K562 (cell line): ENCODE results near the gene PPP6R1. TPM values are rescaled to one million over a fixed set of nuclear protein-coding genes. Genes with fewer than 3 reads are reported as not detected.

Experiments used
- ATAC-seq: fragments of 200-7000 bp; cut with Tn5 transposase; 3 replicates; pipeline ENCODE4 v1.9.1; 2020; ENCODE audit warnings: moderate library complexity
- BruUV-seq: library from RNA; stranded (reverse); fragments of 400-500 nt; replicated peaks from 2 replicates; lab custom pipeline; 2021; lab: Mats Ljungman, UMichigan
- CTCF ChIA-PET: fragments of 300-600 bp; formaldehyde crosslinking; extraction: SDS; loops from one replicate; lab custom pipeline; 2021; ENCODE audit warnings: low intra/inter-chr PET ratio; lab: Yijun Ruan, JAX
- POLR2A ChIA-PET: fragments of 300-600, 350-650 bp; sonication (Branson Sonifier 250); formaldehyde crosslinking; extraction: SDS; loops from one replicate; lab custom pipeline; 2021; ENCODE audit warnings: antibody characterized with exemption, inconsistent platforms; lab: Yijun Ruan, JAX
- DNase-seq, 4 experiments: peaks; one replicate each; pipeline versions ENCODE4 v3.0.0 to v3.0.0-alpha.2; 2011 to 2018; ENCODE audit warnings: low spot score in 3 of 4, mixed read lengths in 3 of 4; ENCODE audit errors: extremely low read depth in 1 of 4
- FAIRE-seq: peaks from 2 replicates; lab custom pipeline; 2011; peaks lifted over from hg19 to GRCh38; lab: Jason Lieb, UNC
- H2AFZ ChIP-seq: 2 replicates; pipeline ENCODE4 v1.6.0; 2011; ENCODE audit warnings: low read depth, low read length, control low read depth, inconsistent platforms
- H3K27ac ChIP-seq: fragments of 200-600 bp; 3 replicates; pipeline ENCODE4 v1.8.0; 2011; ENCODE audit warnings: low read depth, mild to moderate bottlenecking, control low read depth, inconsistent platforms, low read length, moderate library complexity, mixed read lengths; ENCODE audit errors: extremely low read depth
- H3K27me3 ChIP-seq, 2 experiments: fragments of 300-600 bp in 1 of 2; 2 replicates in 1 of 2; 3 replicates in 1 of 2; pipeline versions ENCODE4 v1.6.0 to v1.8.0; 2011; ENCODE audit warnings: inconsistent platforms in 2 of 2, low read length in 2 of 2, mild to moderate bottlenecking in 1 of 2, mixed read lengths in 1 of 2, moderate library complexity in 1 of 2; ENCODE audit not compliant: control insufficient read depth in 2 of 2, insufficient read depth in 2 of 2
- H3K36me3 ChIP-seq: fragments of 300-600 bp; 3 replicates; pipeline ENCODE4 v1.8.0; 2011; ENCODE audit warnings: mild to moderate bottlenecking, low read length, inconsistent platforms; ENCODE audit not compliant: control insufficient read depth, insufficient read depth
- H3K4me1 ChIP-seq, 2 experiments: fragments of 200-600 bp in 1 of 2; replicated peaks in 1 of 2; 2 replicates in 1 of 2; 3 replicates in 1 of 2; pipeline versions ENCODE4 v1.5.1 to v1.8.0; 2011; ENCODE audit warnings: inconsistent platforms in 2 of 2, low read length in 2 of 2, mild to moderate bottlenecking in 1 of 2, mixed read lengths in 1 of 2, moderate library complexity in 1 of 2; ENCODE audit not compliant: control insufficient read depth in 2 of 2, insufficient read depth in 2 of 2
- H3K4me2 ChIP-seq: 2 replicates; pipeline ENCODE4 v1.6.1; 2011; ENCODE audit warnings: low read length, control low read depth, inconsistent platforms, mixed read lengths; ENCODE audit not compliant: insufficient read depth
- H3K4me3 ChIP-seq: fragments of 200-600 bp; sonication (generic), shearing (Covaris generic); 2 replicates; pipeline ENCODE4 v1.5.1; 2016; ENCODE audit warnings: control low read depth, inconsistent platforms
- H3K79me2 ChIP-seq: fragments of 200-600 bp; 3 replicates; pipeline ENCODE4 v1.8.0; 2011; ENCODE audit warnings: low read length, inconsistent platforms; ENCODE audit not compliant: control insufficient read depth, insufficient read depth
- H3K9ac ChIP-seq, 2 experiments: 2 replicates each; pipeline versions ENCODE4 v1.6.0 to v1.6.1; 2011; ENCODE audit warnings: low read depth in 2 of 2, low read length in 2 of 2, control low read depth in 1 of 2, inconsistent platforms in 1 of 2, mild to moderate bottlenecking in 1 of 2, mixed read lengths in 1 of 2; ENCODE audit not compliant: insufficient read depth in 1 of 2
- H3K9me1 ChIP-seq: one replicate; pipeline ENCODE4 v1.6.0; 2011; ENCODE audit warnings: inconsistent platforms, mild to moderate bottlenecking, low read length, moderate library complexity; ENCODE audit not compliant: control insufficient read depth, insufficient read depth
- H3K9me3 ChIP-seq: replicated peaks from 2 replicates; pipeline ENCODE4 v1.5.1; 2011; ENCODE audit warnings: low read depth, low read length, inconsistent platforms; ENCODE audit not compliant: control insufficient read depth, insufficient read depth
- H4K20me1 ChIP-seq: replicated peaks from 2 replicates; pipeline ENCODE4 v1.6.1; 2011; ENCODE audit warnings: low read length, inconsistent platforms, mixed read lengths; ENCODE audit not compliant: control insufficient read depth, insufficient read depth
- ATF1 ChIP-seq, 2 experiments: fragments of 450-650 bp in 1 of 2; IDR thresholded peaks; 2 replicates each; pipeline ENCODE4 v1.6.1; 2016; ENCODE audit warnings: missing compliant biosample characterization in 1 of 2, missing genetic modification characterization in 1 of 2
- CBFA2T3 ChIP-seq: fragments of 450-650 bp; IDR thresholded peaks from 2 replicates; pipeline ENCODE4 v1.6.1; 2017
- CHD2 ChIP-seq: IDR thresholded peaks from 2 replicates; pipeline ENCODE4 v1.6.1; 2011; ENCODE audit warnings: low read depth, low read length
- CXXC5 ChIP-seq: fragments of 250-450 bp; sonication (Bioruptor Pico); IDR thresholded peaks from 2 replicates; pipeline ENCODE4 v1.8.0; 2022; ENCODE audit warnings: inconsistent platforms, mild to moderate bottlenecking, moderate library complexity
- FOS ChIP-seq: IDR thresholded peaks from 3 replicates; pipeline ENCODE4 v1.6.1; 2011; ENCODE audit not compliant: insufficient read length; ENCODE audit errors: extremely low read depth
- GABPB1 ChIP-seq: sonication (generic); formaldehyde crosslinking; IDR thresholded peaks from 2 replicates; pipeline ENCODE4 v1.8.0; 2022; ENCODE audit warnings: mild to moderate bottlenecking, missing genetic modification reagents
- GMEB1 ChIP-seq: fragments of 250-450 bp; sonication (Bioruptor Pico); IDR thresholded peaks from 2 replicates; pipeline ENCODE4 v1.4.0; 2020; ENCODE audit warnings: mild to moderate bottlenecking
- JUND ChIP-seq, 2 experiments: IDR thresholded peaks; 2 replicates in 1 of 2; 3 replicates in 1 of 2; pipeline ENCODE4 v1.6.1; 2011; ENCODE audit warnings: borderline replicate concordance in 2 of 2, low read depth in 2 of 2, low read length in 2 of 2, improper control_type of control experiment in 1 of 2, missing biosample characterization in 1 of 2, missing genetic modification characterization in 1 of 2, missing genetic modification reagents in 1 of 2
- MBD2 ChIP-seq: sonication (generic); IDR thresholded peaks from 2 replicates; pipeline ENCODE4 v1.6.1; 2016; ENCODE audit warnings: low read depth, borderline replicate concordance
- NR2C1 ChIP-seq, 2 experiments: fragments of 450-650 bp; IDR thresholded peaks; 2 replicates each; pipeline ENCODE4 v1.6.1; 2017; ENCODE audit warnings: mild to moderate bottlenecking in 2 of 2, antibody characterized with exemption in 1 of 2, inconsistent platforms in 1 of 2, missing compliant biosample characterization in 1 of 2, missing genetic modification characterization in 1 of 2
- POLR2G ChIP-seq: fragments of 200-400 bp; formaldehyde crosslinking; IDR thresholded peaks from 2 replicates; pipeline ENCODE4 v1.6.1; 2017; ENCODE audit warnings: low read depth, mild to moderate bottlenecking, antibody characterized with exemption, low read length, moderate library complexity
- SIX5 ChIP-seq, 2 experiments: IDR thresholded peaks; 2 replicates each; pipeline ENCODE4 v1.6.1; 2011; ENCODE audit warnings: low read length in 2 of 2, borderline replicate concordance in 1 of 2, low read depth in 1 of 2, mild to moderate bottlenecking in 1 of 2, moderate library complexity in 1 of 2; ENCODE audit not compliant: insufficient read depth in 1 of 2
- SMAD1 ChIP-seq: fragments of 150-350 bp; IDR thresholded peaks from 2 replicates; pipeline ENCODE4 v1.6.1; 2014; ENCODE audit warnings: low read length, low read depth; ENCODE audit not compliant: partially characterized antibody
- SREBF1 ChIP-seq: fragments of 150-350 bp; IDR thresholded peaks from 2 replicates; pipeline ENCODE4 v1.6.1; 2014; ENCODE audit warnings: antibody characterized with exemption, low read depth, low read length, borderline replicate concordance
- TOE1 ChIP-seq, 2 experiments: fragments of 450-650 bp in 1 of 2; sonication (generic) in 1 of 2; formaldehyde crosslinking in 1 of 2; IDR thresholded peaks; 2 replicates each; pipeline versions ENCODE4 v1.7.1 to v1.8.0; 2016 to 2022; ENCODE audit warnings: borderline replicate concordance in 2 of 2, mild to moderate bottlenecking in 2 of 2, antibody characterized with exemption in 1 of 2, inconsistent platforms in 1 of 2, low read depth in 1 of 2, missing genetic modification reagents in 1 of 2, moderate library complexity in 1 of 2
- TSC22D4 ChIP-seq: fragments of 450-650 bp; IDR thresholded peaks from 2 replicates; pipeline ENCODE4 v1.6.1; 2016; ENCODE audit warnings: missing genetic modification characterization, missing biosample characterization, control low read depth
- VEZF1 ChIP-seq: fragments of 200-800 bp; sonication (Bioruptor generic); IDR thresholded peaks from 2 replicates; pipeline ENCODE4 v1.6.1; 2017; ENCODE audit warnings: missing genetic modification characterization, missing compliant biosample characterization
- ZFX ChIP-seq: sonication (generic); formaldehyde crosslinking; IDR thresholded peaks from 2 replicates; pipeline ENCODE4 v1.8.0; 2022; ENCODE audit warnings: mild to moderate bottlenecking, missing genetic modification reagents, moderate library complexity
- ZNF133 ChIP-seq: fragments of 250-450 bp; sonication (Bioruptor Pico); IDR thresholded peaks from 2 replicates; pipeline ENCODE4 v1.4.0; 2020; ENCODE audit warnings: mild to moderate bottlenecking
- WGBS: fragments of 100-300 bp; shearing (Covaris generic); methylation state at CpG from one replicate; pipeline ENCODE4 v1.1.6; 2016; ENCODE audit warnings: low coverage, mixed read lengths; ENCODE audit not compliant: insufficient coverage; ENCODE audit errors: missing lambda C conversion rate; 5-methylcytosine and 5-hydroxymethylcytosine counted together
- in situ Hi-C: fragments of 300-500 bp; cut with MboI; formaldehyde crosslinking; loops from 4 replicates; pipeline ENCODE4 v1.15.0; 2018; ENCODE audit warnings: inconsistent platforms, mixed read lengths
- intact Hi-C: fragments of 100-400 bp; cut with micrococcal nuclease; formaldehyde crosslinking; loops from 2 replicates; pipeline ENCODE4 v1.14.2; 2022
- polyA plus RNA-seq, 8 experiments: library from polyadenylated mRNA; depleted of rRNA in 4 of 8; stranded (reverse) in 5 of 8; unstranded in 3 of 8; fragments of >200 nt; fragmentation: Nextera tagmentation in 2 of 8; fragmentation: Illumina TruSeq in 1 of 8; extraction: Ambion mirVana in 2 of 8; extraction: Trizol in 1 of 8; gene quantifications; 2 replicates each; pipeline versions ENCODE4 v1.2.1 to v1.2.3, GENCODE V29; 2011 to 2014; ENCODE audit warnings: inconsistent platforms in 1 of 8, missing spikeins in 1 of 8
- total RNA-seq, 7 experiments: library from RNA; depleted of rRNA in 6 of 7; stranded (reverse); fragments of >200 nt in 6 of 7; fragmentation: Illumina TruSeq in 2 of 7; extraction: Trizol in 2 of 7; gene quantifications; 2 replicates each; pipeline versions ENCODE4 v1.2.1 to v1.2.3, GENCODE V29; 2011 to 2021; ENCODE audit warnings: low replicate concordance in 1 of 7

PPP6R1 gene
- total and polyA plus RNA-seq, 9 of the 15 experiments (the other 6 are each of a cell fraction or from before 2014, with no cell fraction given), result 0.48 to 135 (median 37.2) TPM

- BruUV-seq, result no TSS peak
- ChIA-PET POLR2A (interaction anchor here (0.5 kb wide), 1 partner anchor 199 kb away, joined by 4 read pairs; no protein-coding TSS in a partner anchor), CTCF (no interaction called here)
- no peak overlapping the region for H3K27ac ChIP-seq
- no peaks in the 10 kb centered on the region for H3K79me2 ChIP-seq
- no peak overlapping the region for H3K9ac ChIP-seq
- DNase-seq (peak; percentile 72 to 85 (median 79)), FAIRE-seq (peak; percentile 77), ATAC-seq (peak; percentile 83)
- H3K9me3 ChIP-seq, result no peaks in the 10 kb centered on the region; the same call in 1 of the 2 replicates
- WGBS, result 32% methylated on average over 9 of the region's 9 CpGs
- in situ Hi-C loops, result no loop called here
- no peak overlapping the region for H3K4me2 ChIP-seq
- no peak overlapping the region for H3K4me3 ChIP-seq
- peak overlapping the region; percentile 49; the same call in 1 of the 2 replicates for H2AFZ ChIP-seq
- H3K4me1 ChIP-seq, result peaks cover 9 to 49% of the 10 kb centered on the region in 2 experiments; a peak in 4 of 5 replicates
- no peaks in the 10 kb centered on the region for H3K9me1 ChIP-seq
- H4K20me1 ChIP-seq, result no peaks in the 10 kb centered on the region
- intact Hi-C loops, result no loop called here
- H3K36me3 ChIP-seq, result peaks cover 5% of the 10 kb centered on the region; the same call in 1 of the 3 replicates
- no peaks in the 10 kb centered on the region for H3K27me3 ChIP-seq
- TF ChIP-seq SIX5 (IDR thresholded peaks at IDR 0.05; ENCODE audit: borderline replicate concordance in 1 of 2, insufficient read depth in 1 of 2, low read depth in 1 of 2, low read length in 2 of 2), result peak; percentile 99
- TF ChIP-seq CBFA2T3, result no peak
- TF ChIP-seq CHD2, result 0 out of 2 replicates have a peak, but pooled peaks have one; percentile 31
- TF ChIP-seq SMAD1, result no peak
- TF ChIP-seq FOS, result no peak
- TF ChIP-seq VEZF1, result peak; percentile 51; the same call in 1 of the 2 replicates
- TF ChIP-seq MBD2, result peak; percentile 89
- TF ChIP-seq ZFX (CRISPR knock-in tag), result peak; percentile 42; the same call in 1 of the 2 replicates
- 0 out of 2 replicates have a peak, but pooled peaks have one; percentile 15 for TF ChIP-seq CXXC5 (CRISPR knock-in tag)
- peak; percentile 74; the same call in 1 of the 2 replicates for TF ChIP-seq GABPB1
- TF ChIP-seq NR2C1 (IDR thresholded peaks at IDR 0.05), result no peak
- TF ChIP-seq NR2C1 (tag; IDR thresholded peaks at IDR 0.05), result peak; percentile 64
- TF ChIP-seq TSC22D4, result no peak
- TF ChIP-seq POLR2G, result 0 out of 2 replicates have a peak, but pooled peaks have one; percentile 5
- no peak for TF ChIP-seq ZNF133
- TF ChIP-seq JUND (IDR thresholded peaks at IDR 0.05; ENCODE audit: borderline replicate concordance, low read depth, low read length), result no peak
- TF ChIP-seq JUND (tag; IDR thresholded peaks at IDR 0.05; ENCODE audit: borderline replicate concordance, low read depth, low read length), result no peak
- peak; percentile 40; the same call in 1 of the 2 replicates for TF ChIP-seq GMEB1
- TF ChIP-seq SREBF1, result peak; percentile 54; the same call in 1 of the 2 replicates
- TF ChIP-seq ATF1 (CRISPR knock-in tag; IDR thresholded peaks at IDR 0.05), result no peak
- peak; percentile 49; the same call in 1 of the 2 replicates for TF ChIP-seq ATF1 (tag; IDR thresholded peaks at IDR 0.05)
- TF ChIP-seq TOE1 (IDR thresholded peaks at IDR 0.05; ENCODE audit: borderline replicate concordance), result no peak
- no peak for TF ChIP-seq TOE1 (CRISPR knock-in tag; IDR thresholded peaks at IDR 0.05; ENCODE audit: borderline replicate concordance, low read depth)
Measured at GRCh38 chr19:55305491-55305890, 46.7 kb upstream of the PPP6R1 start.
